GM19324 (cell line): ENCODE data around the gene KCNA1.

ENCODE experiments used
- ATAC-seq: cut with Tn5 transposase; IDR thresholded peaks from one replicate; pipeline ENCODE4 v1.9.1; 2021; ENCODE audit warnings: mild to moderate bottlenecking, moderate library complexity; ENCODE audit not compliant: unreplicated experiment, low FRiP score

Gene KCNA1

DNA sequence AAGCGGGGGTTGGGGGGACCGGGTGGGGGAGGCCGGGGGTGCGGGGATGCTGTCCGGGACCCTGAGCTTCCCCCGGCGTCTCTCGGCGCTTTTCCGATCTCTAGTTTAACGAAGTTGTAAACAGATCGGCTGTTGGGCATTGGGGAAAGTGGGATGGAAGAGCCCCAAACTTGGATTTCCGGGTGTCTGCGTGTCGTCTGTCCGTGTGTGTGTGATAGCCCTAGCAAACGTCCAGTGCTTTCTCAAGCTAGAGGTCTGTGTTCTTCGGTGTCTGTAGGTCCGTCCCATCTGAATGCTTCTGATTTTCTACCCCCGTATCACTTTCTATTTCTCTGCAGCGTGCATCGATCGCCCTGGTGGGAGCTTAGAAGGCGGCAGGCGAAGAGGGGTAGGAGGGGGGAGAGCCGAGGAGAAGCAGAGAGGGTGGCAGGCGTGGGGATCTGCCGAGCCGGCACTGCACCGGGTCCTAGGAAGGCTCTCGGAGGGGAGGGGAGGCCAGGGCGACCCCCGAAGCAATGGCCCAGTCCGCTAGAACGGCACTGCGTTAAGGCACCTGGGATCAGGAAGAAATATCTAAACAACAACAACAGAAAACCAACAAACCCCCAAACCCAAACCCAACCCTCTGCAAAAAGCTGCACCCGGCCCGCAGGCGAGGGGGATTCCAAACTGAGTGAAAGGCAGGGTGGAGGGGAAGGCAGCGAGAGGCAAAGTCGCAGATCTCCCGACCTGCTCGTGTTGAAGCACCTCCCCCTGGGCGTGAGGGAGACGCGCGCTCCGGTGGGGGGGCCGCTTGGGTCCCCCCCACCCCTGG, 1.0 kb downstream of the KCNA1 start:
- no peak for ATAC-seq

DNA sequence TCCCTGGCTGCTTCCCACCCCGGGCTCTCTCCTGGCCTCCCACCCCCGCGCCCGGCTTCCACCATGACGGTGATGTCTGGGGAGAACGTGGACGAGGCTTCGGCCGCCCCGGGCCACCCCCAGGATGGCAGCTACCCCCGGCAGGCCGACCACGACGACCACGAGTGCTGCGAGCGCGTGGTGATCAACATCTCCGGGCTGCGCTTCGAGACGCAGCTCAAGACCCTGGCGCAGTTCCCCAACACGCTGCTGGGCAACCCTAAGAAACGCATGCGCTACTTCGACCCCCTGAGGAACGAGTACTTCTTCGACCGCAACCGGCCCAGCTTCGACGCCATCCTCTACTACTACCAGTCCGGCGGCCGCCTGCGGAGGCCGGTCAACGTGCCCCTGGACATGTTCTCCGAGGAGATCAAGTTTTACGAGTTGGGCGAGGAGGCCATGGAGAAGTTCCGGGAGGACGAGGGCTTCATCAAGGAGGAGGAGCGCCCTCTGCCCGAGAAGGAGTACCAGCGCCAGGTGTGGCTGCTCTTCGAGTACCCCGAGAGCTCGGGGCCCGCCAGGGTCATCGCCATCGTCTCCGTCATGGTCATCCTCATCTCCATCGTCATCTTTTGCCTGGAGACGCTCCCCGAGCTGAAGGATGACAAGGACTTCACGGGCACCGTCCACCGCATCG, 1.8 kb downstream of the KCNA1 start:
- ATAC-seq, result no peak

DNA sequence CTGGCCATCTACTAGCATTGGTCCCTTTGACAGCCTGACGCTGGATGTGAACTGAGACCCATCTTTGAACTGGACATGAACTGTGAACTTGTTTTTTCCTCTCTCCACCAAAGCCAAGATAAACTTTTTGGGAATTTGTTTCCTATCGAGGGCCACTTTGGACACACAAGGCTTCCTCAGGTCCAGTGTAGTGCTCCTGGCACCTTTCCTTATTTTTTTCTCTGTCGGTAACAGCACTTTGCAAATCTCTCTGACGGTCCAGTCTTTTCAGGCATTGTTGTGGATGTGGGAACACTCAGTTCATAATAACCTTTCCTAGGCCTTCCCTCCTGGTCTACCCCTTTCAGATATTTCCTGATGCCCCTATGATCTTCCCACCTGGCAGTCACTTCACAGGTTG, 5.0 kb downstream of the KCNA1 start:
- no peak for ATAC-seq

DNA sequence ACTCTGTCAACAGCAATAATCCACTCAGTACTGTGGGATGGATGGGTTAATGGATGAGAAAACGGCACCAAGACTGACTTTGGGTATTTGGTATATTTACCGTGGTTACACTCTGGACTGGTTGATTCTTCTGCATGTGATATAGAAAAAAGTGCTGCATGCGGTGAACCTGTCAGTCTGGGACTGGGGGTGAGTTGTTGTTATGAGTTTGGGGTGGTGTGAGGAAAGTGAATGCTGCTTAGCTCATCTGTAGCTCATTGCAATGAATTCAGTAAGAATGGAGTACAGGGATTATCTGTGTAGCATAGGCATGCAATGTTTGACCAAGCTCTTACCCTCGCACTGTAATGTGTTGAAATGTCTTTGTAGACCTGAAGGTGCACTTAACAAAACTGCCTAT, 6.0 kb downstream of the KCNA1 start:
- ATAC-seq, result no peak

DNA sequence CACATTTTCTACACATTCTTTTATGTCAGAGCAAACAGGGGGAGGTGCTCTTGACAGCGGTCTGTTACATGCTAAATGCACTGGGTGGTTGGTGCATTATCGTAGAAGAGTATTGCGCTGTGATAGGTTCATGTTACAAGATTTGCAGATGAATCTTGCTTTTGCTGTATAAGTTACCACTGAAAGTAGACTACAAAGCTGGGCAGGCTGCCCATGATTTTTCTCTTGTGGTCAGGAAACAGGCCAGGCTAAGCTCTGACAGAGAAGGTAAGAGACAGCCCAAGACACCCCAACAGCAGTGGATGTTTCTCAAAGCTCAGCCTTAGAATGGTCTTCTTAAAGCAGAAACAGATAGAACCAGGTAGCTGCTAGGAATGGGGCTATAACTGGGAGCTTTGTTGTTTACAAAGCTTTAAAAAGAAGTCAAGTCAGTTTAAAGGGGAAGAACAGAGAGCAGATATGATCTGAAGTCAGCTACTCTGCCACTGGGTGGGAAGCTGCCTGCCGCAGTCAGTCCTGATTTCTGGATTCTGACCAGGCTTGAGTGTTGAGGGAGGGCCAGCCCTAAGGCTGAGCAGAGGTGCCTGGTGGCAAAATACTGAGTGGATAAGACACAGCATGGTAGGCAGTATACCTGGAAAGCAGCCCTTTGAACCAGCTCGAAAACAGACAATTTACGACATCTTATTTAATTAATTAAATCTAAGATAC, 9.4 kb downstream of the KCNA1 start:
- no peak for ATAC-seq

DNA sequence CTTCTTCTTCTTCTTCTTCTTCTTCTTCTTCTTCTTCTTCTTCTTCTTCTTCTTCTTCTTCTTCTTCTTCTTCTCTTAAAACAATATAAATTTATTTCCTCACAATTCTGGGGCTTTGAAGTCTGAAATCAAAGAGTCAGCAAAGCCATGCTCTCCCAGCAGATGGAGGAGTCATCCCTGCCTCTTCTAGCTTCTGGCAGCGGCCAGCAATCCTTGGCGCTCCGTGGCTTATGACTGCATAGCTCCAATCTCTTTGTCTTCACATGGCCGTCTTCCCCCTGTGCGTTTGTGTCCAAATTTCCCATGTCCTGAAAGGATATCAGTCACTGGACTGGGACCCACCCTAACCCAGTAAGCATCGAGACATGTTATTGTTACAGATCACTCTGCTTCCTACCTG, 22.9 kb downstream of the KCNA1 start:
- no peak for ATAC-seq

DNA sequence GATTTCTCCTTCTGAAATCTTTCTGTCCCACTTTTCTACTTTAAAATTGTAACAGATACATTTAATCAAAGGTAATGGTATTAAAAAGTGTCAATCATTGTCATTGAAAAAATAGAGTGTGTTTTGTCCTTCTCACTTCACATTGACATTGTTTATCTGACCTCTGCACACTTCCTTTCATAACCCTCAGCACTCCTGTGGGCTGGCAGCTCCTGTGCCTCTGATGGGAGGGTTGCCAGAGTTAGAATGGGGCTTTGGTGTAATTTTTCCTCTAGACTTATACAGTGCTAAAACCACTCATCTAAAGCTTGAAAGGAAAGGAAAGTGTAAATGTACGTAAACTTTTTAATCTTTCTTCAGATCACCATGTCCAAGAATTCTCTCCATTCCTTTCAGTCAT, 23.7 kb downstream of the KCNA1 start:
- ATAC-seq, result no peak

DNA sequence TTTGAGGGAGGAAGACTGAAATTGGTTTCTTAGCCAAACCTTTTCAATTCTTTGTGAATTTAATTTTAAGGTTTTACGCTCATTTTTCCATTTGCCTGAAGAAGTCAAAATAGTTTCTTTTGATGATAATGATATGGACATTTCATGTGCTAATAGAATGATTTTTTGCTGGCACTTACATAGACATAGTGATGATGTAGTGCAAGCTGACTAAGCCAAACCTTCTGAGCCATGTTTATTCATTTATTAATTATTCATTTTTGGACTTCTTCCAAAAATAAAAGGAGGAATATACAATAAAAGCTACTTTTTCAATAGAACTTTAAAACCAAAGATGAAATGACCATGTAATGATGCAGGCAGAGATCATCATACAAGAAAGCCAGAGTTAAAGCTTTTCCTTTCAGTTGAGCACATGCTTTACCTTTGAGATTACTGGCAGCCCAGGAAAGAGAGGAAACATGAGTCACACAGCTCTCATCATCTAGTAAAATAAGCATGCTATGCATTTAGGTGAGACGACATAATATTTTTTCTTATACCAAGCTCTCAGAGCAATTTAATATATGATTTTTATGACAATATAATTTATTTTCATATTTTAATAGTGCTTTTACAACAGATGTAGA, 24.8 kb downstream of the KCNA1 start:
- ATAC-seq, result no peak

DNA sequence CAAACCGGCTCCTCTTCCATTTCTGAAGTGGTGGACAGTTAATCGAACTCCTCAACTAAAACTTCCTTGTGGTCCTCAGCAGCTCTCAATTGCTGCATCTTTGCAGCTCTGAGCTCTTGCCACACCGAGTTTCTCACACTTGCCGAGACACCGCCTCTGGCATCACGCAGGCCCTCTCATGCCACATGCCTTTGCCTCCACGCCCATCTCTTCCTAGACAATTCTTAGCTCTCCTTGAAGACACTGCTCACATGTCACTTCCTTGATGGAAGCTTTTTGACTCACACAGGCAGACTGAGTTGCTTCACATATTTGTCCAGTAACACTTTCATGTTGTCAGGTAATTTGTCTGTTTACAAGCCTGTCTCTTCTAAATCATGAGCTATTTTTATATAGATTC, 29.2 kb downstream of the KCNA1 start:
- no peak for ATAC-seq

DNA sequence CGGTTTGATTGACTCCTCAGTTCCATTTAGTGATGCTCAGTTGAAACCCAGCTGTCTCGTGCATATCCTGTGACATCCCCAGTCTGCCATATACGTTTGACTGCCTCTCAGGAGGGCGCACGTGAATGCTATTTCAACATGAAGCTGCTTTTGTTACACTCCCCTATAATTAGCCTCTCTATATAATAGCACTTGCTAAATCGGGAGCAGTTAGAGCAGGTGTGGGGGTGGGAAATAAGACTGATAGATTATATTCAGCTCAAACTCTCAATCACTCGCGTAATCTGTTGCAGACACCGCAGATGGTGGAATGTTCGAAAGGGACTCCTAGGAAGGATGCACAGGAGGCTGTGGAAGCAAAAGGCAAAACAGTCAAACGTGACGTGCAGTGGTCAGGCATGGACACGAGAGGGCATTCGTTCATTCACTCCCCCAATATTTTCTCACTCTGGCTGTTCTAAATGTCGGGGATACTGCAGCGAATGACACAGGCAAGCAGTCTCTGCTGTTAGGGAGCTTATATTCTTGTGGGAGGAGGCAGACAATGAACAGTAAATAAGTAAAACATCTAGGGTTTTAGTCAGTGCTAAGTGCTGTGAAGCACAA, 29.8 kb downstream of the KCNA1 start:
- no peak for ATAC-seq

DNA sequence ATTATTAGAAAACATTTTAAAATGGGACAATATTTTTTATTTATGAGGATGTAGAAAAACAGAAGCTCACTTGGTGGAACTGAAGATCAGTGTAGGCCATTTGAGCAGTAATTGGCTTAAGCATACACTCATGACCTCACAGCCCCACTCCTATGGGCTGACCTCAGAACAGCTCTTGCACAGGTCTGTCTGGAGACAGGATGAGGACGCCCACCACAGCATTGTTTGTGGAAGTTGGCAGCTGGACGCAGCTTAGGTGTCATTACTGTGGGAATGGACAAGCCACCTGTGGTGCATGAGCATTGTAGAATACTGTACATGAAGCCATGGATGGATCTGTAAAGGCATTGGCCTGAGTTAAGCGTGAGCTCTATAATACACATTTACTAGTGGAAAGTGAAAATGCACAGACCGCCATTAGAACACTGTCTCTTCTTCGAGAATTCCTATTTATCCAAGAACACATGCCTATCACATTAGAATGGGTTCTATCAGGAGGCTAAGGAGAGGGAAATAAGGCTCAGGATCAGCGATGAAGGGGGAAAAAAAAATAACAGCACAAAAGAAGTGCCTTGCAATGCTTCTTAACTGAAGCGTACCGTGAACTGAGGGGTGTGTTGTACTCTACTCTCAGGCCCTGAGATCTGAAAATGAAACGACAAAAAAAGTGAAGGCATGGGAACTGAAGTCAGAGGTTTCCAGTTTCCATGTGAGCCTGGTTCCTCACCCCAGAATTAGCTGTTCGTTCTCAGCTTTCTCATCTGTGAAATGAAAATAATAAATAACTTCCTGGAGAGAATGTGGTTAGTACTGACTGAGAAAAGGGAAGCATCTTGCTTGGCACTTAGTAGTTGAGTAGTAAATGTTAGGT, 33.6 kb downstream of the KCNA1 start:
- ATAC-seq, result no peak

DNA sequence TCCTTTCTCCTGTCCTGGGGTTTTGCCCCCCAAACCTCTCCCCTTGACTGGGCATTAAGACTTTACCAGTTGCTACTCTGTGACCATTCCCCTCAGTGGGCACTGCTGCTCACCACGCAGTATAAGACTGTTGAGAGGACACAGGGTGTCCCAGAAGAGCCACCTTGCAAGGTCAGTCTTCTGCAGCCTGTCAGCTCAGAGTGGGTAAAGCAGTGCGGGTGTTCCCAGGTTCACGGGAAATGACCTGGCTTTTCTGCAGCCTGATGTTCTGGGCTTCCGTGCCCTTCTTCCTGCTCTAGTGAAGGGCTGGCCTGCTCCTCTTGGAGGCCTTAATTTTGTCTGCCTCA, 34.2 kb downstream of the KCNA1 start:
- ATAC-seq, result no peak

DNA sequence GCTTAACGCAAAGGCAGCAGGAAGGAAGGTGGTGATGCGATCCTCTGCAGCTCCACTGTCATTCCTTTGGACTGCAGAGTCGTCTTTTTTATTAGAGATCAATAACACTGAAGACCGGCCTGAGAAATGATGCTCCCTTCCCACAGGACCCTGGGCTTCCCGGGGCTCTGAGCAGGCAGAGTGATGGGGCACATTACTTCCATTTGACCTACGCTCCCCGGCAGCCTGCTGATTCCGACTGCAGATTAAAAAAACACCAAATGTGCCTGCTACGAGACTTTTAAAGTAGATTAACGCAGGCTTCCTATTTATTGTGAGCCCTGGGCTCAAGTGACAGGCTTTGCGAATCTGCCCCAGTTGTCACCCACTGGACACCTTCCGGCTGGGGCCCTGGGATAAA, 37.5 kb downstream of the KCNA1 start:
- ATAC-seq, result no peak

DNA sequence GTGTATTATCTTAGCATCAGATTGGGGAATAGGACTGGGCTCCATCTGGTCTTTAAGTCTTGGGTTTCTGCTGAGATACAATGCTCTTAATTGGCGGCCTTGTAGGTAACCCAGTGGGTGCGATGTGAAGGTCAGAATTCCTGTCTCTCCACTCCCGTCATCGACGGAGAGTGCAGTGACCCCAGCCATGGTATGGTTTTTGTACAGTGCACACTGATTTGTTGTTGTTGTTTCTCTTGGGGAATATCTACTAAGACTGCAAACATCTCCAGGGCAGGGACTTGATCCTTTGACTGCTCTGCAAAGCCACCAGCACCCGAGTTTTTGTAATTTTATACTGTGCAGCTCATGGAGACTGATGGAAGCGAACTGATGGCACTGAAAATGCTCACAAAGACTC, 41.4 kb downstream of the KCNA1 start:
- no peak for ATAC-seq

DNA sequence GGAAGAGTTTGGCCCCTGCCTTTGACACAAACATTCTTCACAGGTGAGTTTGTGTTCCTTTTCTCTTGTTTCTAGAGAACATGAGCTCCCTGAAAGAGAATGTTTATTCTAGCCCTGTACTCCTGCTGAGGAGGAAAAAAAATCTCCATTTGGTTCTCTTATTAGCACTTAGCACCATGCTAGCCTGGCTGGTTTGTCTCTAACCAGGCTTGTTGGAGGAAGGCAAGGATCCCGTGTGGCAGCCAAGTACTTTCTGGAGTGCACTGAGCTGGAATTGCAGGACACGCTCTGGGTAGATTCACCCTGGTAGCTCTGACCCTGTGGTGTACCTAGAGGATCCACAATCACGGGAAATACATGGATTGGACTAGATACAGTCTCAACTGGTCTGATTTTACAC, 41.9 kb downstream of the KCNA1 start:
- no peak for ATAC-seq

DNA sequence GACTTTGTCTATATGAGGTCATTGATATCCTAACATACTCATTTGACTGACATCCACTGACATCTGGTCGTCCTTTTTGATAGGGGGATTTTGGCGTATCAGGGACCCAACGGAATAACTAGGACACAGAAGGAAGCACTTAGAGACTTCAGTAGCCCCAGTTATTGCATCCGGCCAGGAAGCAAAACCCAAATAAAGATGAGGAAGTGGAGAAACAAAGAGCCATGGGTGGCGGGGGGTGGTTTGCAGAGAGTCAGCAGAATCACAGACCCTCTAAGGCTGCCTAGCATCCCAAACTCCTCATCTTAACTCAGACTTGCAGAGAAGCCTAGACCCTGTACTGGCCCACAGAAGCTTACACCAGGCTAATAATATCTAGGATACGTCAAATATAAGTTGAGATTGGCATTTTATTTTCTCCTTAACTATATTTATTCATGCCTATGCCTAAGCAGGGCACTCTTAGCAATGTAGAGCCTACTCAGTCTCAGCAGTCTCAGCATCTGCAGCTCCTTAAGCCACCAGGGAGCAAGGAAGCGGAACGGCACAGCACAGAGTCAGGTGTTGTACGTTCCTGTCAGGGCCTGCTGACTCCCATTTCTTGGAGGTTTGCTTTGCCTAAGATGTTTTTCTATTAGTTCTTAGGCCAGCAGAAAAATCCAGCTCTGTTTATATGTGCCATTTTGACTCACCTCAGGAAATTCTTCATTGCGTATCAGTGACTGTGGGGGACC, 45.1 kb downstream of the KCNA1 start:
- ATAC-seq, result no peak

DNA sequence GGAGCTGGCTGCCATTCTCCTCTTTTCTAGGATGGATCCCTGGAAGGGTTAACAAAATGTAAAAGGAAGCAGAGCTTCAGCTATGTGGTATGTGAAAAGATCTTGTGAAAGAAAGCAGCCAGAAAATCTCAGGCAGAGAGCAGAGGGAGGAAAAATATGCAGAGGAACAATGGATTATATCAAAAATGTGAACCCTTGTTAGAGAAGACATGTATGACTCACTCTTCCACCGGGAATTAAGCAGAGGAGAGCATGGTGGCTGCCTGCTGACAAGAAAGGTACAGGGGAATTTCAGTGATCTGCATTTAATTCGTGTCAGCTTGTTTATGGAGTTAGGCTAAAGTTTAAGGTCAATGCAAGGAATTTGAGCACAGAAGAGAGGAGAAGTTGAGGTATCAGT, 46.3 kb downstream of the KCNA1 start:
- ATAC-seq, result no peak

DNA sequence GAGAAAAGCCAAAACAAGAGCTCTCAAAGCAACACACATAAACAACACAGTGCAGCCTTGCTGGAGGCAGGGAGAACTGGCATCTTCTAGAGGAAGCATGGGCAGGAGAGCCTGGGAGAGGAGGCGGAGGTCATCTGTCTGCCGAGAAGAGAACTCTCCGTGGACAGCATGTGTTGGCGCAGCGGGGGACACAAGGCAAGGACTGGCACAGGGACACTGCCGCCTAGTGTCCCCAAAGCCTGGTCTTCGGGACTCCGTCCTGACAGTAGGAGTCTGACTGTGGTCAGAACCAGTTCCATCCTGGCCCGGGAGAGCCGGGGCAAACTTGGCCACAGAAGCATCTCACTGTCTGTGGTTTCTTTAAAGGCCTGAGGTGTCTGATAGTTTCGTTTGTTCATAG, 47.3 kb downstream of the KCNA1 start:
- no peak for ATAC-seq

DNA sequence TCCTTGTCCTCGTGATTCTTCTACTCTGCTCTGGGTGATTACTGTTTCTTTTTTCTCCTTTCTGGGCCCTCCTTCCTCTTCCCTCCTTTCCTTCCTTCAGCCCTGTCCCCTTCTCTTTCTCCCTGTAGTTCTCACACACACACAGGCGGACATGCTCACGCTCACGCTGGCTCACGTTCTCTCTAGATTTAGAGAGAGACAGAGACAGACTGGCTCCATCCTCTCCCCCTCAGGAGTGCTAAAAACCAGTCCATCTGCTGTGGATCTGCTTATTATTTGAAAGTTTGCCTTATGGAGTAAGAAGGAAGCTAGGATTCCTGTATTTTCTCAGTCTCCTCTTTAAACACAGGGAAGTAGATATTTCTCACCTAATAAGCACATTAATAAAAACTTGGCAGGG, 48.1 kb downstream of the KCNA1 start:
- ATAC-seq, result no peak
